Osteoblast (primary cell): ENCODE measurements around the gene SSX2IP. TPM values are rescaled to one million over a fixed set of nuclear protein-coding genes. Genes with fewer than 3 reads are reported as not detected.
A peak's percentile ranks its signal among the peaks of the same experiment; 100 is the strongest.

Source experiments
- DNase-seq: peaks from one replicate; pipeline ENCODE4 v3.0.0; 2011; ENCODE audit warnings: low spot score, mixed read lengths; ENCODE audit not compliant: insufficient read length; ENCODE audit errors: missing footprints
- H2AFZ ChIP-seq: 2 replicates; pipeline ENCODE4 v1.6.0; 2011; ENCODE audit warnings: mild to moderate bottlenecking, low read length
- H3K27ac ChIP-seq: 2 replicates; pipeline ENCODE4 v1.5.1; 2011; ENCODE audit warnings: mild to moderate bottlenecking, low read depth, low read length, moderate library complexity
- H3K27me3 ChIP-seq: 2 replicates; pipeline ENCODE4 v1.6.0; 2012; ENCODE audit warnings: mild to moderate bottlenecking, control low read depth, inconsistent platforms, low read length, moderate library complexity; ENCODE audit not compliant: insufficient read depth
- H3K36me3 ChIP-seq: 2 replicates; pipeline ENCODE4 v1.5.1; 2011; ENCODE audit warnings: mild to moderate bottlenecking, low read length, control low read depth, moderate library complexity; ENCODE audit not compliant: insufficient read depth
- H3K4me1 ChIP-seq: 2 replicates; pipeline ENCODE4 v1.5.1; 2011; ENCODE audit warnings: mild to moderate bottlenecking, low read length, control low read depth, moderate library complexity; ENCODE audit not compliant: insufficient read depth
- H3K4me2 ChIP-seq: 2 replicates; pipeline ENCODE4 v1.6.0; 2011; ENCODE audit warnings: mild to moderate bottlenecking, low read length; ENCODE audit not compliant: insufficient read depth
- H3K4me3 ChIP-seq: fragments of 200-600 bp; sonication (generic); 3 replicates; pipeline ENCODE4 v1.5.1; 2012; ENCODE audit warnings: mild to moderate bottlenecking, low read length, inconsistent platforms; ENCODE audit not compliant: insufficient read depth
- H3K79me2 ChIP-seq: 2 replicates; pipeline ENCODE4 v1.6.0; 2012; ENCODE audit warnings: mild to moderate bottlenecking, low read length, control low read depth, inconsistent platforms; ENCODE audit not compliant: insufficient read depth
- H3K9me3 ChIP-seq: 2 replicates; pipeline ENCODE4 v1.5.1; 2011; ENCODE audit warnings: low read depth, low read length, control low read depth
- H4K20me1 ChIP-seq: 2 replicates; pipeline ENCODE4 v1.6.0; 2012; ENCODE audit warnings: mild to moderate bottlenecking, low read length, control low read depth; ENCODE audit not compliant: insufficient read depth
- total RNA-seq: library from RNA; depleted of rRNA; stranded (reverse); fragments of >200 nt; gene quantifications from 2 replicates; pipeline ENCODE4 v1.2.3, GENCODE V29; 2012
- TF ChIP-seq, protein P1 (sequence below): IDR thresholded peaks from 2 replicates; pipeline ENCODE4 v1.5.1; 2011; ENCODE audit warnings: mild to moderate bottlenecking, low read depth, low read length, moderate library complexity; ENCODE audit errors: extremely low read depth

The SSX2IP gene
- total RNA-seq, 1 donor, result 10.9 TPM

DNA sequence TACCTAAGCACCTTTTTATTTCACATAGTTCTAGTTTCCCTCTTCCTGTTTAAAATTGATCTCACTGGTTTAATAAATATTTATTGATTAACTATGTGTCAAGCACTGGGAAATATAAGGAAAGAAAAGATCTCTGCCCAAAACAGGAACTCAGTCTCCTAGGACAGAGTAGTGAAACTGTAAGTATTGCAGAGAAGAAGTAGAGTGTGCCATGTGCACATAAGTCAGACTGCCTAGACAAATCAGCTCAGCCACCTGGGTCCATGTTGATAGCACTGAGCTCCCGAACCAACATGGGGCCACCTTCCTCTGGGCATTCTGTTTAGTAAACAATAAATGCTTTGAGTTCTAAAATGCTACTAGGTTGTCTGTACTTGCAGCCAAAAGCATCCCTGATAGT, 9.8 kb upstream of the SSX2IP start:
- peaks cover 27% of the 10 kb centered on the region for H3K4me1 ChIP-seq
- H4K20me1 ChIP-seq, result no peaks in the 10 kb centered on the region
- no peaks in the 10 kb centered on the region for H3K79me2 ChIP-seq
- no peak overlapping the region for H2AFZ ChIP-seq
- no peaks in the 10 kb centered on the region for H3K27me3 ChIP-seq
- no peaks in the 10 kb centered on the region for H3K36me3 ChIP-seq
- DNase-seq, result no peak
- H3K9me3 ChIP-seq, result no peaks in the 10 kb centered on the region
- H3K27ac ChIP-seq, result no peak overlapping the region
- H3K4me3 ChIP-seq, result no peak overlapping the region
- TF ChIP-seq, protein P1, sequence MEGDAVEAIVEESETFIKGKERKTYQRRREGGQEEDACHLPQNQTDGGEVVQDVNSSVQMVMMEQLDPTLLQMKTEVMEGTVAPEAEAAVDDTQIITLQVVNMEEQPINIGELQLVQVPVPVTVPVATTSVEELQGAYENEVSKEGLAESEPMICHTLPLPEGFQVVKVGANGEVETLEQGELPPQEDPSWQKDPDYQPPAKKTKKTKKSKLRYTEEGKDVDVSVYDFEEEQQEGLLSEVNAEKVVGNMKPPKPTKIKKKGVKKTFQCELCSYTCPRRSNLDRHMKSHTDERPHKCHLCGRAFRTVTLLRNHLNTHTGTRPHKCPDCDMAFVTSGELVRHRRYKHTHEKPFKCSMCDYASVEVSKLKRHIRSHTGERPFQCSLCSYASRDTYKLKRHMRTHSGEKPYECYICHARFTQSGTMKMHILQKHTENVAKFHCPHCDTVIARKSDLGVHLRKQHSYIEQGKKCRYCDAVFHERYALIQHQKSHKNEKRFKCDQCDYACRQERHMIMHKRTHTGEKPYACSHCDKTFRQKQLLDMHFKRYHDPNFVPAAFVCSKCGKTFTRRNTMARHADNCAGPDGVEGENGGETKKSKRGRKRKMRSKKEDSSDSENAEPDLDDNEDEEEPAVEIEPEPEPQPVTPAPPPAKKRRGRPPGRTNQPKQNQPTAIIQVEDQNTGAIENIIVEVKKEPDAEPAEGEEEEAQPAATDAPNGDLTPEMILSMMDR, result no peak
- no peak overlapping the region for H3K4me2 ChIP-seq

DNA sequence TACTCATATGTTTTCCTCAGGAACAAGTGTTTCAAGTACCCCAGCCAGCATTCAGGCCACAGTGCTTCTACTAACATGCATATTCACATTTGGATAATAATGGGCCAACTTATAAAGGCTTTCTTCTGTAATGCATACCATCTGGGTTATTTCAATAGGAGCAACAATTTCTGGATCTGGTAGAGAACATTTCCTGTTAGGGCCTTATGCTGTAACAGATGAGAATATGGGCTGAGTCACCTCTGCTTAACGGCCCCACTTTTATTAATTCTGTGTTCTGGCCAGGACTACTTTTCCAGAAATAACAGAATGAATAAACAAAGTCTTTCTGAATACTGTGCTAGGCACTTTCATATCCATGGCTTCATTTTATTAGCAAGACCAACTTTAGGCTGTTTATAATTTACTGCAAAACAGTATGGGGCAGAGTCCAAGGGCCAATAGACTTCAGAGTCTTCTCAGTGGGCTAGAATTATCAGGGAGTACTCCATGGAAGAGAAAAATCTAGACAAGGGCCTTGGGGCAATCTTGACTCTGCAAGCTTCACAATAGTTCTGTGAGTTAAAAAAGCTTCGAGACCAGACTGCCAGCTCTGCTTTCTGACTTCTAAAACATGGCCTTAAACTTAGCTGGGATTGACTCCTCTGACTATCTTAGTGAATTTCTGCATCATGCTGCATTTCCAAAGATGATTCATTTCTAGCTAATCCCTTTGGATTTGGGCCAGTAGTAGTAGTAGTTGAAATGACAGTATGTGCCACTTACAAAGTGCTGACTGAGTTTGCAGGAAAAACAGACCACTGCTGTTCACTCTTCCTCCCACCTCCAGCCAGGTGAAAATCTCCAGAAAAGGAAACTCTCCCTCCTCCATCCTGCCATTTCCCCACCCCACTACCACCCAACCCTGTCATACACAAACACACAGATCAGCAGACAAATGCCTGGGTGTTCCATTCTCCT, 8.2 kb upstream of the SSX2IP start:
- TF ChIP-seq, protein P1, result no peak
- peak; percentile 91 for DNase-seq
- Histone ChIP-seq H4K20me1 (no peaks in the 10 kb centered on the region), H3K4me1 (peaks cover 27% of the 10 kb centered on the region), H3K79me2 (no peaks in the 10 kb centered on the region), H3K27me3 (no peaks in the 10 kb centered on the region), H3K4me3 (peak overlapping the region; percentile 50), H2AFZ (peak overlapping the region; percentile 28), H3K27ac (peak overlapping the region; percentile 91), H3K36me3 (no peaks in the 10 kb centered on the region), H3K4me2 (peak overlapping the region; percentile 79), H3K9me3 (no peaks in the 10 kb centered on the region)

DNA sequence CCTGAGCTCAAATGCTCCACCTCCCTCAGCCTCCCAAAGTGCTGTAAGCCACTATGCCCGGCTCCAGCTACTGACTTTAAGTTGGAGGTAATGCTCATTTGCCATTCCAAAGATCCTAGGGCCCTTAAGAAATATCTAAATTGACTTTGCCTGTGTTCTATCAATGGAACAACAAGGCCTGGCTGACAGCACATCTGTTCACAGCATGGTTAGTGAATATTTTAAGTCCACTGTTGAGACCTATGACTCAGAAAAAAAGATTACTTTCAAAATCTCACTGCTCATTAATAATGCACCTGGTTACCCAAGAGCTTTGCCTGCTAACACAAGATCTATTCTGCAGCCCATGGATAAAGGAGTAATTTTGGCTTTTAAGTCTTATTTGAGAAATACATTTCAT, 3.5 kb upstream of the SSX2IP start:
- peaks cover 7% of the 10 kb centered on the region for H3K79me2 ChIP-seq
- no peak overlapping the region for H3K27ac ChIP-seq
- H3K36me3 ChIP-seq, result no peaks in the 10 kb centered on the region
- TF ChIP-seq, protein P1, result no peak
- no peaks in the 10 kb centered on the region for H3K9me3 ChIP-seq
- H3K4me1 ChIP-seq, result peaks cover 30% of the 10 kb centered on the region
- no peak overlapping the region for H2AFZ ChIP-seq
- no peaks in the 10 kb centered on the region for H4K20me1 ChIP-seq
- no peak overlapping the region for H3K4me3 ChIP-seq
- no peak overlapping the region for H3K4me2 ChIP-seq
- no peaks in the 10 kb centered on the region for H3K27me3 ChIP-seq
- DNase-seq, result no peak

DNA sequence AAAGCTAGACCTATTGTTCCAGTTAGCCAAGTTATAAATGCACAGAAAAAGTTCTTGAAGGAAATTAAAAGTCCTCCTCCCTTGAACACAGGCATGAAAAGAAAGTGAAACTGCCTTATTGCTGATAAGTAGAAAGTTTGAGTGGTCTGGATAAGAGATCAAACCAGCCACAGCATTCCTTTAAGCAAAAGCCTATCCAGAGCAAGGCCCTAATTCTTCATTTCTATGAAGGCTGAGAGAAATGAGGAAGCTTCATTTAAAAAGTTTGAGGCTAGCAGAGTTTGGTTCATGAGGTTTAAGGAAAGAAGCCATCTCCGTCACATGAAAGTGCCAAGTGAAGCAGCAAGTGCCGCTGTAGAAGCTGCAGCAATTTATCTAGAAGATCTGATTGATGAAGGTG, 2.7 kb upstream of the SSX2IP start:
- Histone ChIP-seq H3K79me2 (peaks cover 11% of the 10 kb centered on the region), H3K27me3 (no peaks in the 10 kb centered on the region), H3K36me3 (no peaks in the 10 kb centered on the region), H4K20me1 (no peaks in the 10 kb centered on the region), H3K4me2 (no peak overlapping the region), H3K27ac (no peak overlapping the region), H3K4me3 (no peak overlapping the region), H3K4me1 (peaks cover 30% of the 10 kb centered on the region), H2AFZ (peak overlapping the region; percentile 26), H3K9me3 (no peaks in the 10 kb centered on the region)
- TF ChIP-seq, protein P1, result no peak
- DNase-seq, result no peak
